COLO829 (cell line): ENCODE data around the gene FLRT2.

ENCODE experiments used
- DNase-seq: peaks from one replicate; pipeline ENCODE4 v3.0.0; 2012; ENCODE audit warnings: low spot score

The FLRT2 gene

DNA sequence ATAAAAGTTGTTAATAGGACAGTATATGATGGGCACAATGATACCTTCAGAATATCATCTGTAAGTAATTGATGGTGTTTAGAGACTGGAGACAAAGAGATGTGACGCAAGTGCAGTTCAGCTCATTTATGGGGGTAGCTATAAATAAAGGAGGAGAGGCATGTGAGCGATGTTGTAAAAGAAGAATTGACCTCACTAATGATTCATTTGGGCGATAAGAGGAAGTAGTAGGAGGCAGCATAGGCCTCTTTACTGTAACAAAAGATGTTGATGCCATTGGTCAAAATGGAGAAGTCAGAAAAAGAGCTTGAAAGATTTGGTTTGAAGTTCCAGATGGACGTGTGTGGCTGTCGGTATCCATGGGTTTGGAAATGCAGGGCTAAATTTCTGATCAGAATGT lies 70.0 kb downstream of the FLRT2 start:
- DNase-seq, result peak; percentile 21

GRCh38 chr14:85601246-85601645 lies 71.3 kb downstream of the FLRT2 start:
- no peak for DNase-seq

DNA sequence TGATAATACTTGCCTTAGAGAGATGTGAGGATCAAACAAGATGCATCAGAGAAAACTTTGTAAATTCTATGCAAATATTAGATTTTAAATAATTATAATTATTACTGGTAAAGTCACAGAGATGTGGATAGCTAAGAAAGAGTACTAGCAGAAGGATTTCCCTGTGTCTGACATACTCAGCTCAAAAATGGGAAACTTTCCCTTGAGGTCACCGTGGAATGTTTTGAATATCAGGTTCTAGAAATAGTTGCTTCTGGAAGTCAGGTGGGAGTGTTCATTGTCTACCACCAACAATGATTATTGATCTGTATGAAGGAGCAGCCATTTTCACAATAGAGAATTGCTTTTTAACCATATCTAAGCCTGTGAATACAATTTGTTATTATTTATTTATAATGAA lies 71.7 kb downstream of the FLRT2 start:
- DNase-seq, result no peak

DNA sequence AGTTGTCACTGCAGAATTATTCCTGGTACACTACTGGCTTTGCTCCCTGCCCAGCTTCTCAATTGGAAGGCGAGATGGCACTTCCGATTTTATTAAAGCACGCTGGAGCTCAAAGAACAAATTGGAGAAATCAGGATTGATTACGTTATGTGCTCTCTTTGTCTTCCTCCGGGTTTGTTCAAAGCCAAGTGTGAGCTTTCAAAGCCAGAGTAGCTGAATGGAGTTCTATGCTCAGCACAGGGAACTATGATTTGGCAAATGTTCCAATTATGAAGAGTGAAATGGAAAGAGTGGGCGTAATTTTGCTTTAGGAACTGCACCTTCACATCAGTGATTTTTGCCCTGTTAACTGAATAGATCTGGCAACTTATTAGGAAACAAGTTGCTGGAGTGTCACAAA lies 72.4 kb downstream of the FLRT2 start:
- no peak for DNase-seq

DNA sequence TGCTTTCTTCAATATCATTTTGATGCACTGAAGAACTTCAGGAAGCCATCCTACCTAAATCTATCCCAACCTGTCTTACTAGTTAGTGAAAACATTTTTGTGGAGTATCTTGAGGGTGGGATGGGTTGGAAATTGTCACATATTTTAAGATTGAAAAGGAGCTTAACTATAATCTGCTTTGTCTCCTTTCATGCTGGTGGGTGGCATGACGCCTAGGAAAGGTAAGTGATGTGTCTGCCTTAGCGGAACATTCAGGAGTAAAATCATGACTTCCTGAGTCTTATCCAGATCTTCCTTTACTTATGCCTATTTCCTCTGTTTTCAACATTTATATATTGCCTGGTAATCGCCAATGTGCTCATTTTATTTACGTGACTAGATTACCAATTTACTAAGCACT lies 74.1 kb downstream of the FLRT2 start:
- no peak for DNase-seq

DNA sequence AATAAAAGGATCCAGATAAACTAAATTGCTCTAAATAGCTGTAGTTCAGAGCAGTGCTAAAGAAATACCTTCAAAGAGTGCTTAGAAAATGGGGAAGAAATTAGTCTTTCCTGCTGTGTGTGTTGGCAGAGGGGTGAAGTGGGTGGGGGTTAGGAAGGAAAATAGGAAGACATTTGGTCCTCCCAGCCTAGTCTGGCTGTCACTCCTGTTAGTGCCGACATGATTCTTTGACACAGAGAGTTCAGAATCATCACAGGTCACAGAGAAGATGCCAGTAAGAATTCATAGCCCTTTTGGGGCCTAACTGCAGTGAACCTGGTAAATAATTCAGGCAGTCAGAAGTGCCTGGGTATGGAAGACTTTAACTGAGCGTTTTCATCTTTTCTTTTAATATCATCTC lies 74.8 kb downstream of the FLRT2 start:
- no peak for DNase-seq

DNA sequence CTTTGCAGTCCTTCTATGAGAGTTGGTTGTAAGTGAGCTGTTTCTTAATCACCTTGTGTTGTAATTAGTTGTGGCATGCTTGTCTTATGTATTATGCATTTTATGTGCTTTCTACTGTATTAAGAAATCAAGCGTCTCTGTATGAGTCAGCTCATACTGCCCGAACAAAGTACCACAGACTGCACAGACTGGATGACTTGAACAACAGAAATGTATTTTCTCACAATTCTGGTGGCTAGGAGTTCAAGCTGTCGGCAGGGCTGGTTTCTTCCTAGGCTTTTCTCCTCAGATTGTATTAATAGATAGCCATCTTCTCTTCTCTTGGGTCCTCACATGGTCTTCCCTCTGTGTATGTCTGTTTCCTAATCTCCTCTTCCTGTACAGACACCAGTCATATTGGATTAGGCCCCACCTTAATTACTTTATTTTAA lies 77.7 kb downstream of the FLRT2 start:
- DNase-seq, result no peak

DNA sequence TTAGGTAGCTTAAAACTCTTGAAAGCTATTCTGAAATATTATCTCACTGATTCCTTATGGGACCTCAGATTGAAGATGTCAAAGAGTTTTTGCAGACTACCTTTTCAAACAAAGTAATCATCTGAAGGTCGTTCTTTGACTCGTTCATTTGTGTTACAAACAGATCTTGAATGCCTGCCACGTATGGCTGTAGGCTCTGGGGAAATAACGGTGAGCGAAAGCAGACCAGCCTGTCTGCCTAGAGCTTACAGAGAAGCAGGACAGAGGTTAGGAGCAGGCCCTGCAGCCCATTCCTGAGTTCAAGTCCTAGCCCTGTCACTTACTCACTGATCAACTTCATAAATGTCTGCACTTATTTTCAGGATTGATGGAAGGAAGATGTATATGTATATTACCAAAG lies 83.6 kb downstream of the FLRT2 start:
- no peak for DNase-seq

DNA sequence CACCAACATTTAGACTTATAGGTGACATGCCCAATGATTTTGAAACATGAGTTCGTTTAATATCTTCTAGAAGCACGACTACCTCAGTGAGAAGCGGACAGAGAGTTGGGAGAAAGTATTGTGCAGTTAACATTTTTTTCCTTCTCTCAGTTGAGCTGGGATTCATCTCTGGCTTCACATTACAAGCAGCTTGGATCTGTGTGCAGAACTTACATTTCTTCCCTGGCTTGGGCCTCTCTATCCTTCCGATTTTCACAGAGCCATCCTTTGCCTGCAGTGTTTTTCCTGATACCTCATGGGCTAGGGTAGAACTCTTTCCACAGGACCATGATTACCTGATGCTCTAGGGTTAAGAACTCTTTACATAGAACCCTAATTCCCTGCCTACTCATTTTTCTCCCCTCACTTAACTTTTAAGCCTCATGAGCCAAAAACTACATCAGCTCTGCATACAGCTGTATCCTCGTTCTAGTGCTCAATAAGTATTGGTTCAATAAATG lies 86.5 kb downstream of the FLRT2 start:
- no peak for DNase-seq

DNA sequence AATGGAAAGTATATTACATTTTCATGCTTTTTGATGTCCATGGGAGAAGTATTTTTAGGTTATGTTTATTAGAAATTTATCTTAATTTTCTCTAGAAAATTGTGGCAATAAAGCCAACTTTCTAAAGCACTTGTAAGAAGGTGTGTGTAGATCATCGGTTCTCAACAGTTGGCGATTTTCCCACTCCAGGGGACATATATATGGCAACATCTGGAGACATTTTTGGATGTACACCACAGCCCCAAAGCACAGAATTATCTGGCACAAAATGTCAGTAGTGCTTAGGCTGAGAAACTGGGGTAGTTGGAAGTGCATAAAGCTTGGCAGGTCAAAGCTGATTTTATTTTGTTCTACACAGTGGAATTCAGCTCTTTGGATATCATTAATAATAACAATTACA lies 86.9 kb downstream of the FLRT2 start:
- no peak for DNase-seq

DNA sequence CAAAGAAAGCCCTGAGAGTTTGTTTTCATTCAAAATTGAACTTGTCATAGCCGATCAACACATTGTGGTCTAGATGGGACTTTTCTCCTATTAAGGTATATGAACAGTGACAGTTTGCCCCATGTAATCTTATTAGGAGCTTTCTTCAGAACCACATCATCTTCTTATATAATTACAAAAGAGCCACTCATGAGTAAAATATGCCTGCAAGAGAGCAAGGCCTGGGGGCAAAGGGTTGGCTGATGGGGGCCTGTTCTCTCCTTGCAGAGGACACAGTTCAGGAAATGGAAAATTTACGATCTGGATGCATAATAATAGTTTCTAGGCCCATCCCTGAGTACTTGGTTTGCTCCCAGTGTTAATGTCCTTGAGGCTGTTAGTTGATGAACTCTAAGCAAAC lies 87.8 kb downstream of the FLRT2 start:
- no peak for DNase-seq

DNA sequence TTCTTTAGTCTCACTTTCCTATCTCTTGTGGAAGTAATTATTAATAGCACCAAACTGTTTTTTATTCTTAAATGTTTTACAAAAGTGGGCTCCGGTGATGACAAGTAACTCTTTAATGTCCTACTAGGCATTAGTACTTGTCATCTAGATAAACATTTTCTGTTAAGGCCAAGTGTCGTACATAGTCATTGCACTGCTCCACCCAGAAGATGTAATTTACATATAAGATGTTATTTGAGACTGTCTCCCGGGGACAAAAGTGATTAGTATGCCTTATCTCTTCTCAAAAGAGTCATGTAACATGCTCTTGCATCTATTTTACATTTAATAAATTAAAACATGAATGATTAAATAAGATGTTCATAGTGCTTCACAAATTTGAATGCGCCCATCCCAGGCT lies 88.4 kb downstream of the FLRT2 start:
- no peak for DNase-seq

DNA sequence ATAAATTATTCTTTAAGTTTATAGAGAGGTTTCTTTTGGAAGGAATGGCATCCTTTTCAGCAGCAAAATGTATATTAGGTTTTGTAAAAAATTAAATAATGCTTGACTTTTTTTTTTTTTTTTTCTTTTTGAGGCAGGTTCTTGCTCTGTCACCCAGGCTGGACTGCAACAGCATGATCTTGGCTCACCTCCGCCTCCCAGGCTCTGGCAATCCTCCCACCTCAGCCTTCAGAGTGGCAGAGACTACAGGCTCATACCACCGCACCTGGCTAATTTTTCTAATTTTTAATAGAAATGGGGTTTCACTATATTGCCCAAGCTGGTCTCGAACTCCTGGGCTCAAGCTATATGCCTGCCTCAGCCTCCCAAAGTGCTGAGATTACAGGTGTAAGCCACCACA lies 89.0 kb downstream of the FLRT2 start:
- no peak for DNase-seq

GRCh38 chr14:85619851-85620250 lies 89.9 kb downstream of the FLRT2 start:
- DNase-seq, result no peak

DNA sequence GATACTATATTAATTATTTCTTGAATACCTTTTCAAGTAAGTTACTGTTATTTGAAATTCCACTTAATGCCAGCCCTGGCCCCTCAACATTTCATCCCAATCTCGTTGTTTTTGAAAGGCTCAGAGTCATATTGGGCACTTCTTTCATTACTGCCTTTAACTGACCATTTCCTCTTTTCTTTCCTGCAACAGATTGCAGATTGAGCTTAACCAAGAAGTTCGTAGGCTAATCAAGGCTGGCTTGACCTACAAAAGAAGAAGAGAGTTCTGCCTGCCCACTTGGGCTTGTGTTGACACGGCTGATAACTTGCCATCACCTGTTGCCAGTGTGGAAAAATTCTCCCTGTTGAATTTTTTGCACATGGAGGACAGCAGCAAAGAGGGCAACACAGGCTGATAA lies 91.0 kb downstream of the FLRT2 start:
- no peak for DNase-seq

GRCh38 chr14:85622106-85622505 lies 92.2 kb downstream of the FLRT2 start:
- DNase-seq, result no peak

DNA sequence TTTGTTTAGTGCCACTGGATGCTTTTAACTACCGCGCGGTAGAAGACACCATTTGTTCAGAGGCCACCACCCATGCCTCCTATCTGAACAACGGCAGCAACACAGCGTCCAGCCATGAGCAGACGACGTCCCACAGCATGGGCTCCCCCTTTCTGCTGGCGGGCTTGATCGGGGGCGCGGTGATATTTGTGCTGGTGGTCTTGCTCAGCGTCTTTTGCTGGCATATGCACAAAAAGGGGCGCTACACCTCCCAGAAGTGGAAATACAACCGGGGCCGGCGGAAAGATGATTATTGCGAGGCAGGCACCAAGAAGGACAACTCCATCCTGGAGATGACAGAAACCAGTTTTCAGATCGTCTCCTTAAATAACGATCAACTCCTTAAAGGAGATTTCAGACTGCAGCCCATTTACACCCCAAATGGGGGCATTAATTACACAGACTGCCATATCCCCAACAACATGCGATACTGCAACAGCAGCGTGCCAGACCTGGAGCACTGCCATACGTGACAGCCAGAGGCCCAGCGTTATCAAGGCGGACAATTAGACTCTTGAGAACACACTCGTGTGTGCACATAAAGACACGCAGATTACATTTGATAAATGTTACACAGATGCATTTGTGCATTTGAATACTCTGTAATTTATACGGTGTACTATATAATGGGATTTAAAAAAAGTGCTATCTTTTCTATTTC lies 93.2 kb downstream of the FLRT2 start:
- DNase-seq, result no peak

- no peak for DNase-seq
These were observed 96.1 kb downstream of the FLRT2 start for GRCh38 chr14:85625925-85626585.

DNA sequence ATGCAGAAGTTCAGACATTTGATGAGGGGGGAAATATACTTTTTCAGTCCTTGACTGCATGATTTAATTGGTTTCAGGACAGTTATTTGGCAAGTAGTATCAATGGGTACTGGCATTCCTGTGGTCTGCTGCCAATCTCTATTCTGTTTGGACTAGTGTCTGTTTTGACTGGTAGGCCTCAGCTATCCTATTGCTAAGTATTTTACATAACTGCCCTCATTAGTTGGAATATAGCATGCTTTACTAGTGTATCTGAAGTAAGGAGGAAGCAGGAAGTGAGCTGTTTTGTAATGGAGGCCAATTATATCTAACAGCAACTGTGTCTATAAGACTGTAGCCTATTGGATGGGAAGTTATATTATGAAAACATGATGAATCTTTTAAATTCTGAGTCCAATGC lies 104.3 kb downstream of the FLRT2 start:
- no peak for DNase-seq

DNA sequence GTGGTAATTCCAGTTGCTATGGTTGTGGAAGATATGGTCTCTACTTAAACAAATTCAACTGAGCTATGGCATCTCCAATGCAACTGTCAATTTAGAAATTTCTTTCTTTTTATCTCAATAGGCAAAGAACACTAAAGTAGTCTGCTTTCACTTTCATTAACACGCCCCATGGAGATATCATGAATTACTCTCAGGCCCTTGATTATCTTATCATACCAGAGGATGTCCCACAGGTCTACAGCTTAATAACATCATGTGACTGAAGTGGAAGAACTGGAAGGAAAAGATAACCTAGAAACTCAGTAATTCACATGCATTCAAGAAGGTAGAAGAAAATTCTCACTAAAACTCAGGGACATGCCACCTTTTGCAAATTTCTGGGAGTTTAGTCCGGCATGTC lies 114.3 kb downstream of the FLRT2 start:
- no peak for DNase-seq

- no peak for DNase-seq
These were observed 123.1 kb downstream of the FLRT2 start for GRCh38 chr14:85653029-85653428.

DNA sequence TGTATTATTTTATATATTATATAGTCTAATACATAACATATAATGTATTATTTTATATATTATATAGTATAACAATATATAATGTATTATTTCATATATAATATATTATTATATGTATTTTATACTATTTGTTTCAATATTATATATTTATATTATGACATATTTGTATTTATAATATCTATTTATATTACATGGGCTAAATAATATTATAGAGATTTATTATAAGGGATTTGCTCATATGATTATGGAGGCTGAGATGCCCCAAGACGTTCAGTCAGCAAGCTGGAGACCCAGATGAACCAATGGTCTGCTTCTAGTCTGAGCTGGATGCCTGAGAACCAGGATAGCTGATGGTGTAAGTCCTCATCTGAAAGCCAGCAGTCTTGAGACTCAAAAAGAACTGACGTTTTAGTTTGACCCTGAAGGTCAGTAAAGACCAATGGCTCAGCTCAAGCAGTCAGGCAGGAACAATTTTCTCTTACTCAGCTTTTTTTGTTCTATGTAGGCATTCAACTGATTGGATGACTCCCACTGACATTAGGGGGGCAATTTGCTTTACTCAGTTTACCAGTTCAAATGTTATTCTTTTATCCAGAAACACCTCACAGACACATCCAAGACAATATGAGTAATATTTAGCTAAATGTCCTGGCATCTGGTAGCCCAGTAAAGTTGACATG lies 130.4 kb downstream of the FLRT2 start:
- DNase-seq, result no peak

DNA sequence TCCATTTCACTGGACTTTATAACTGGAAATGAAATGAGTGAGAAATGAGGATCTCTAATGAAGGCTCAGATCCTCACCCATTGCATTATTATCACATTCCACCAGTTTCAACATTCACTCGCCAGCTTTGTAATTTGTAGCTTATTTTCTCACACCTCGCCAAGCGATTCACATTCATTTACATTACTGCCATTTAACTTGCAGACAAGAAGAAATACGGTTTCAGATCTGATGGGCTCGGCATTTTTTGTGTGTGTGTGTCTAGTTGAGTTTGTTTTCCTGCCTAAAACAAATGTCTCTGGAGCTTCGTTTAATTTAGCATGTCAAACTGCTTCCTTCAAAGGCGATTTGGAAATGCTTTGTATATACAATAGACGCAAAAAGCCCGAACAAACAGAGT lies 132.2 kb downstream of the FLRT2 start:
- DNase-seq, result no peak
